Measurements from ENCODE around the gene WIPF2.

WIPF2 gene

DNA sequence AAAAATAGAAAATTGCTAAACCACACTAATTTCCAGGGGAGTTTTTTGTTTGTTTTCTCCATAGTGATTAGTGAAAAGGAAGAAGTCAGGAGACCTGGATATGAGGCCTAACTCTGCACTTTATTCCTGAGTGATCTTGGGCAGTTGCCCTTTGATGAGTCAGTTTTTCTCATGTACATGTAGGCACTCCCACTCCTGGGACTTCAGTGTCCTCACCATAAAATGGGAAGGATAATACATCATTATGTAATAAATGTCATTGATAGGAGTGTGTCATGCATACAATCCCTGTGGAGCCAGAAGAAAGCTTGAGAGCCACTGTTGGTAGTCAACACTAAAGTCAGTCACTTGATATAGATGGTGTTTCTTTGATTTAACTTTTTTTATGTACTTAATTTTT lies 32.5 kb downstream of the WIPF2 start (continued):
- TF ChIP-seq SCRT2 (tag by site-specific recombination; IDR thresholded peaks at IDR 0.05) (0 out of 2 replicates have a peak, but pooled peaks have one; percentile 9), BCL11A (tag by site-specific recombination; IDR thresholded peaks at IDR 0.05; ENCODE audit: low read depth) (peak; percentile 70; the same call in 1 of the 2 replicates), ZNF501 (tag by site-specific recombination; IDR thresholded peaks at IDR 0.05) (peak; percentile 50; the same call in 1 of the 2 replicates), ZNF558 (tag by site-specific recombination; IDR thresholded peaks at IDR 0.05) (peak; percentile 48; the same call in 1 of the 2 replicates), ZNF596 (tag by site-specific recombination; IDR thresholded peaks at IDR 0.05) (no peak), ZNF530 (tag by site-specific recombination; IDR thresholded peaks at IDR 0.05; ENCODE audit: low read depth) (no peak), ZNF221 (tag by site-specific recombination; IDR thresholded peaks at IDR 0.05; ENCODE audit: borderline replicate concordance) (no peak), ZNF350 (tag by site-specific recombination; IDR thresholded peaks at IDR 0.05) (no peak), ZNF555 (tag by site-specific recombination; conservative IDR thresholded peaks at IDR 0.05) (no peak), ZNF266 (tag by site-specific recombination; IDR thresholded peaks at IDR 0.05; ENCODE audit: low read depth) (no peak), ZNF202 (tag by site-specific recombination; IDR thresholded peaks at IDR 0.05; ENCODE audit: borderline replicate concordance) (no peak), ZNF792 (tag by site-specific recombination; IDR thresholded peaks at IDR 0.05) (no peak), ZNF623 (tag by site-specific recombination; IDR thresholded peaks at IDR 0.05) (no peak), GLIS2 (tag by site-specific recombination; IDR thresholded peaks at IDR 0.05) (no peak), FEZF1 (tag by site-specific recombination; IDR thresholded peaks at IDR 0.05) (peak; percentile 70), ZNF777 (tag by site-specific recombination; IDR thresholded peaks at IDR 0.05; ENCODE audit: borderline replicate concordance) (no peak), REPIN1 (tag by site-specific recombination; IDR thresholded peaks at IDR 0.05; ENCODE audit: low read depth) (no peak), ZNF658 (tag by site-specific recombination; IDR thresholded peaks at IDR 0.05) (no peak)
- TF ChIP-seq, protein P1, sequence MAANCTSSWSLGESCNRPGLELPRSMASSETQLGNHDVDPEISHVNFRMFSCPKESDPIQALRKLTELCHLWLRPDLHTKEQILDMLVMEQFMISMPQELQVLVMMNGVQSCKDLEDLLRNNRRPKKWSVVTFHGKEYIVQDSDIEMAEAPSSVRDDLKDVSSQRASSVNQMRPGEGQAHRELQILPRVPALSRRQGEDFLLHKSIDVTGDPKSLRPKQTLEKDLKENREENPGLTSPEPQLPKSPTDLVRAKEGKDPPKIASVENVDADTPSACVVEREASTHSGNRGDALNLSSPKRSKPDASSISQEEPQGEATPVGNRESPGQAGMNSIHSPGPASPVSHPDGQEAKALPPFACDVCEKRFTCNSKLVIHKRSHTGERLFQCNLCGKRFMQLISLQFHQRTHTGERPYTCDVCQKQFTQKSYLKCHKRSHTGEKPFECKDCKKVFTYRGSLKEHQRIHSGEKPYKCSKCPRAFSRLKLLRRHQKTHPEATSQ (tag by site-specific recombination; IDR thresholded peaks at IDR 0.05) = no peak
- TF ChIP-seq, protein P2, sequence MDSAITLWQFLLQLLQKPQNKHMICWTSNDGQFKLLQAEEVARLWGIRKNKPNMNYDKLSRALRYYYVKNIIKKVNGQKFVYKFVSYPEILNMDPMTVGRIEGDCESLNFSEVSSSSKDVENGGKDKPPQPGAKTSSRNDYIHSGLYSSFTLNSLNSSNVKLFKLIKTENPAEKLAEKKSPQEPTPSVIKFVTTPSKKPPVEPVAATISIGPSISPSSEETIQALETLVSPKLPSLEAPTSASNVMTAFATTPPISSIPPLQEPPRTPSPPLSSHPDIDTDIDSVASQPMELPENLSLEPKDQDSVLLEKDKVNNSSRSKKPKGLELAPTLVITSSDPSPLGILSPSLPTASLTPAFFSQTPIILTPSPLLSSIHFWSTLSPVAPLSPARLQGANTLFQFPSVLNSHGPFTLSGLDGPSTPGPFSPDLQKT (IDR thresholded peaks at IDR 0.05; ENCODE audit: borderline replicate concordance, low read depth, low read length) = no peak
- TF ChIP-seq, protein P3, sequence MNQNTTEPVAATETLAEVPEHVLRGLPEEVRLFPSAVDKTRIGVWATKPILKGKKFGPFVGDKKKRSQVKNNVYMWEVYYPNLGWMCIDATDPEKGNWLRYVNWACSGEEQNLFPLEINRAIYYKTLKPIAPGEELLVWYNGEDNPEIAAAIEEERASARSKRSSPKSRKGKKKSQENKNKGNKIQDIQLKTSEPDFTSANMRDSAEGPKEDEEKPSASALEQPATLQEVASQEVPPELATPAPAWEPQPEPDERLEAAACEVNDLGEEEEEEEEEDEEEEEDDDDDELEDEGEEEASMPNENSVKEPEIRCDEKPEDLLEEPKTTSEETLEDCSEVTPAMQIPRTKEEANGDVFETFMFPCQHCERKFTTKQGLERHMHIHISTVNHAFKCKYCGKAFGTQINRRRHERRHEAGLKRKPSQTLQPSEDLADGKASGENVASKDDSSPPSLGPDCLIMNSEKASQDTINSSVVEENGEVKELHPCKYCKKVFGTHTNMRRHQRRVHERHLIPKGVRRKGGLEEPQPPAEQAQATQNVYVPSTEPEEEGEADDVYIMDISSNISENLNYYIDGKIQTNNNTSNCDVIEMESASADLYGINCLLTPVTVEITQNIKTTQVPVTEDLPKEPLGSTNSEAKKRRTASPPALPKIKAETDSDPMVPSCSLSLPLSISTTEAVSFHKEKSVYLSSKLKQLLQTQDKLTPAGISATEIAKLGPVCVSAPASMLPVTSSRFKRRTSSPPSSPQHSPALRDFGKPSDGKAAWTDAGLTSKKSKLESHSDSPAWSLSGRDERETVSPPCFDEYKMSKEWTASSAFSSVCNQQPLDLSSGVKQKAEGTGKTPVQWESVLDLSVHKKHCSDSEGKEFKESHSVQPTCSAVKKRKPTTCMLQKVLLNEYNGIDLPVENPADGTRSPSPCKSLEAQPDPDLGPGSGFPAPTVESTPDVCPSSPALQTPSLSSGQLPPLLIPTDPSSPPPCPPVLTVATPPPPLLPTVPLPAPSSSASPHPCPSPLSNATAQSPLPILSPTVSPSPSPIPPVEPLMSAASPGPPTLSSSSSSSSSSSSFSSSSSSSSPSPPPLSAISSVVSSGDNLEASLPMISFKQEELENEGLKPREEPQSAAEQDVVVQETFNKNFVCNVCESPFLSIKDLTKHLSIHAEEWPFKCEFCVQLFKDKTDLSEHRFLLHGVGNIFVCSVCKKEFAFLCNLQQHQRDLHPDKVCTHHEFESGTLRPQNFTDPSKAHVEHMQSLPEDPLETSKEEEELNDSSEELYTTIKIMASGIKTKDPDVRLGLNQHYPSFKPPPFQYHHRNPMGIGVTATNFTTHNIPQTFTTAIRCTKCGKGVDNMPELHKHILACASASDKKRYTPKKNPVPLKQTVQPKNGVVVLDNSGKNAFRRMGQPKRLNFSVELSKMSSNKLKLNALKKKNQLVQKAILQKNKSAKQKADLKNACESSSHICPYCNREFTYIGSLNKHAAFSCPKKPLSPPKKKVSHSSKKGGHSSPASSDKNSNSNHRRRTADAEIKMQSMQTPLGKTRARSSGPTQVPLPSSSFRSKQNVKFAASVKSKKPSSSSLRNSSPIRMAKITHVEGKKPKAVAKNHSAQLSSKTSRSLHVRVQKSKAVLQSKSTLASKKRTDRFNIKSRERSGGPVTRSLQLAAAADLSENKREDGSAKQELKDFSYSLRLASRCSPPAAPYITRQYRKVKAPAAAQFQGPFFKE (tag by site-specific recombination; IDR thresholded peaks at IDR 0.05; ENCODE audit: borderline replicate concordance) = no peak
- TF ChIP-seq, protein P4, sequence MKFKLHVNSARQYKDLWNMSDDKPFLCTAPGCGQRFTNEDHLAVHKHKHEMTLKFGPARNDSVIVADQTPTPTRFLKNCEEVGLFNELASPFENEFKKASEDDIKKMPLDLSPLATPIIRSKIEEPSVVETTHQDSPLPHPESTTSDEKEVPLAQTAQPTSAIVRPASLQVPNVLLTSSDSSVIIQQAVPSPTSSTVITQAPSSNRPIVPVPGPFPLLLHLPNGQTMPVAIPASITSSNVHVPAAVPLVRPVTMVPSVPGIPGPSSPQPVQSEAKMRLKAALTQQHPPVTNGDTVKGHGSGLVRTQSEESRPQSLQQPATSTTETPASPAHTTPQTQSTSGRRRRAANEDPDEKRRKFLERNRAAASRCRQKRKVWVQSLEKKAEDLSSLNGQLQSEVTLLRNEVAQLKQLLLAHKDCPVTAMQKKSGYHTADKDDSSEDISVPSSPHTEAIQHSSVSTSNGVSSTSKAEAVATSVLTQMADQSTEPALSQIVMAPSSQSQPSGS (tag by site-specific recombination; IDR thresholded peaks at IDR 0.05; ENCODE audit: low read depth) = peak; percentile 78
- TF ChIP-seq, protein P5, sequence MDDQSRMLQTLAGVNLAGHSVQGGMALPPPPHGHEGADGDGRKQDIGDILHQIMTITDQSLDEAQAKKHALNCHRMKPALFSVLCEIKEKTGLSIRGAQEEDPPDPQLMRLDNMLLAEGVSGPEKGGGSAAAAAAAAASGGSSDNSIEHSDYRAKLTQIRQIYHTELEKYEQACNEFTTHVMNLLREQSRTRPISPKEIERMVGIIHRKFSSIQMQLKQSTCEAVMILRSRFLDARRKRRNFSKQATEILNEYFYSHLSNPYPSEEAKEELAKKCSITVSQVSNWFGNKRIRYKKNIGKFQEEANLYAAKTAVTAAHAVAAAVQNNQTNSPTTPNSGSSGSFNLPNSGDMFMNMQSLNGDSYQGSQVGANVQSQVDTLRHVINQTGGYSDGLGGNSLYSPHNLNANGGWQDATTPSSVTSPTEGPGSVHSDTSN (CRISPR knock-in tag; IDR thresholded peaks at IDR 0.05) = no peak
- TF ChIP-seq, protein P6, sequence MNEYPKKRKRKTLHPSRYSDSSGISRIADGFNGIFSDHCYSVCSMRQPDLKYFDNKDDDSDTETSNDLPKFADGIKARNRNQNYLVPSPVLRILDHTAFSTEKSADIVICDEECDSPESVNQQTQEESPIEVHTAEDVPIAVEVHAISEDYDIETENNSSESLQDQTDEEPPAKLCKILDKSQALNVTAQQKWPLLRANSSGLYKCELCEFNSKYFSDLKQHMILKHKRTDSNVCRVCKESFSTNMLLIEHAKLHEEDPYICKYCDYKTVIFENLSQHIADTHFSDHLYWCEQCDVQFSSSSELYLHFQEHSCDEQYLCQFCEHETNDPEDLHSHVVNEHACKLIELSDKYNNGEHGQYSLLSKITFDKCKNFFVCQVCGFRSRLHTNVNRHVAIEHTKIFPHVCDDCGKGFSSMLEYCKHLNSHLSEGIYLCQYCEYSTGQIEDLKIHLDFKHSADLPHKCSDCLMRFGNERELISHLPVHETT (tag by site-specific recombination; IDR thresholded peaks at IDR 0.05) = peak; percentile 81
- TF ChIP-seq, protein P7, sequence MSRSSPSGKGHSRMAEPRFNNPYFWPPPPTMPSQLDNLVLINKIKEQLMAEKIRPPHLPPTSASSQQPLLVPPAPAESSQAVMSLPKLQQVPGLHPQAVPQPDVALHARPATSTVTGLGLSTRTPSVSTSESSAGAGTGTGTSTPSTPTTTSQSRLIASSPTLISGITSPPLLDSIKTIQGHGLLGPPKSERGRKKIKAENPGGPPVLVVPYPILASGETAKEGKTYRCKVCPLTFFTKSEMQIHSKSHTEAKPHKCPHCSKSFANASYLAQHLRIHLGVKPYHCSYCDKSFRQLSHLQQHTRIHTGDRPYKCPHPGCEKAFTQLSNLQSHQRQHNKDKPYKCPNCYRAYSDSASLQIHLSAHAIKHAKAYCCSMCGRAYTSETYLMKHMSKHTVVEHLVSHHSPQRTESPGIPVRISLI (tag by site-specific recombination; IDR thresholded peaks at IDR 0.05) = no peak; the same call in 1 of the 2 replicates
